K562 (cell line): ENCODE data around the gene ST8SIA1. TPM values are rescaled to one million over a fixed set of nuclear protein-coding genes. Genes with fewer than 3 reads are reported as not detected.
A peak's percentile ranks its signal among the peaks of the same experiment; 100 is the strongest.

Source experiments
- ATAC-seq: fragments of 200-7000 bp; cut with Tn5 transposase; 3 replicates; pipeline ENCODE4 v1.9.1; 2020; ENCODE audit warnings: moderate library complexity
- BruUV-seq: library from RNA; stranded (reverse); fragments of 400-500 nt; replicated peaks from 2 replicates; lab custom pipeline; 2021; lab: Mats Ljungman, UMichigan
- CTCF ChIA-PET: fragments of 300-600 bp; formaldehyde crosslinking; extraction: SDS; loops from one replicate; lab custom pipeline; 2021; ENCODE audit warnings: low intra/inter-chr PET ratio; lab: Yijun Ruan, JAX
- POLR2A ChIA-PET: fragments of 300-600, 350-650 bp; sonication (Branson Sonifier 250); formaldehyde crosslinking; extraction: SDS; loops from one replicate; lab custom pipeline; 2021; ENCODE audit warnings: antibody characterized with exemption, inconsistent platforms; lab: Yijun Ruan, JAX
- DNase-seq, 4 experiments: peaks; one replicate each; pipeline versions ENCODE4 v3.0.0 to v3.0.0-alpha.2; 2011 to 2018; ENCODE audit warnings: low spot score in 3 of 4, mixed read lengths in 3 of 4; ENCODE audit errors: extremely low read depth in 1 of 4
- FAIRE-seq: peaks from 2 replicates; lab custom pipeline; 2011; peaks lifted over from hg19 to GRCh38; lab: Jason Lieb, UNC
- H2AFZ ChIP-seq: 2 replicates; pipeline ENCODE4 v1.6.0; 2011; ENCODE audit warnings: low read depth, low read length, control low read depth, inconsistent platforms
- H3K27ac ChIP-seq: fragments of 200-600 bp; 3 replicates; pipeline ENCODE4 v1.8.0; 2011; ENCODE audit warnings: low read depth, mild to moderate bottlenecking, control low read depth, inconsistent platforms, low read length, moderate library complexity, mixed read lengths; ENCODE audit errors: extremely low read depth
- H3K27me3 ChIP-seq, 2 experiments: fragments of 300-600 bp in 1 of 2; 2 replicates in 1 of 2; 3 replicates in 1 of 2; pipeline versions ENCODE4 v1.6.0 to v1.8.0; 2011; ENCODE audit warnings: inconsistent platforms in 2 of 2, low read length in 2 of 2, mild to moderate bottlenecking in 1 of 2, mixed read lengths in 1 of 2, moderate library complexity in 1 of 2; ENCODE audit not compliant: control insufficient read depth in 2 of 2, insufficient read depth in 2 of 2
- H3K36me3 ChIP-seq: fragments of 300-600 bp; 3 replicates; pipeline ENCODE4 v1.8.0; 2011; ENCODE audit warnings: mild to moderate bottlenecking, low read length, inconsistent platforms; ENCODE audit not compliant: control insufficient read depth, insufficient read depth
- H3K4me1 ChIP-seq, 2 experiments: fragments of 200-600 bp in 1 of 2; replicated peaks in 1 of 2; 2 replicates in 1 of 2; 3 replicates in 1 of 2; pipeline versions ENCODE4 v1.5.1 to v1.8.0; 2011; ENCODE audit warnings: inconsistent platforms in 2 of 2, low read length in 2 of 2, mild to moderate bottlenecking in 1 of 2, mixed read lengths in 1 of 2, moderate library complexity in 1 of 2; ENCODE audit not compliant: control insufficient read depth in 2 of 2, insufficient read depth in 2 of 2
- H3K4me2 ChIP-seq: 2 replicates; pipeline ENCODE4 v1.6.1; 2011; ENCODE audit warnings: low read length, control low read depth, inconsistent platforms, mixed read lengths; ENCODE audit not compliant: insufficient read depth
- H3K4me3 ChIP-seq: fragments of 200-600 bp; sonication (generic), shearing (Covaris generic); 2 replicates; pipeline ENCODE4 v1.5.1; 2016; ENCODE audit warnings: control low read depth, inconsistent platforms
- H3K79me2 ChIP-seq: fragments of 200-600 bp; 3 replicates; pipeline ENCODE4 v1.8.0; 2011; ENCODE audit warnings: low read length, inconsistent platforms; ENCODE audit not compliant: control insufficient read depth, insufficient read depth
- H3K9ac ChIP-seq, 2 experiments: 2 replicates each; pipeline versions ENCODE4 v1.6.0 to v1.6.1; 2011; ENCODE audit warnings: low read depth in 2 of 2, low read length in 2 of 2, control low read depth in 1 of 2, inconsistent platforms in 1 of 2, mild to moderate bottlenecking in 1 of 2, mixed read lengths in 1 of 2; ENCODE audit not compliant: insufficient read depth in 1 of 2
- H3K9me1 ChIP-seq: one replicate; pipeline ENCODE4 v1.6.0; 2011; ENCODE audit warnings: inconsistent platforms, mild to moderate bottlenecking, low read length, moderate library complexity; ENCODE audit not compliant: control insufficient read depth, insufficient read depth
- H3K9me3 ChIP-seq: replicated peaks from 2 replicates; pipeline ENCODE4 v1.5.1; 2011; ENCODE audit warnings: low read depth, low read length, inconsistent platforms; ENCODE audit not compliant: control insufficient read depth, insufficient read depth
- H4K20me1 ChIP-seq: replicated peaks from 2 replicates; pipeline ENCODE4 v1.6.1; 2011; ENCODE audit warnings: low read length, inconsistent platforms, mixed read lengths; ENCODE audit not compliant: control insufficient read depth, insufficient read depth
- ARID1B ChIP-seq: fragments of 450-650 bp; IDR thresholded peaks from 2 replicates; pipeline ENCODE4 v1.6.1; 2016; ENCODE audit warnings: antibody characterized with exemption, mild to moderate bottlenecking, inconsistent platforms
- CBFA2T3 ChIP-seq: fragments of 450-650 bp; IDR thresholded peaks from 2 replicates; pipeline ENCODE4 v1.6.1; 2017
- FOSL1 ChIP-seq: fragments of 200-800 bp; sonication (Bioruptor generic); conservative IDR thresholded peaks from 2 replicates; pipeline ENCODE4 v1.6.1; 2016; ENCODE audit warnings: missing genetic modification characterization, missing compliant biosample characterization
- NCOR1 ChIP-seq: fragments of 450-650 bp; IDR thresholded peaks from 2 replicates; pipeline ENCODE4 v1.6.1; 2016; ENCODE audit warnings: mild to moderate bottlenecking, moderate library complexity
- PHB2 ChIP-seq: fragments of 450-650 bp; IDR thresholded peaks from 2 replicates; pipeline ENCODE4 v1.6.1; 2017; ENCODE audit warnings: low read depth
- PML ChIP-seq: IDR thresholded peaks from 2 replicates; pipeline ENCODE4 v1.6.1; 2012; ENCODE audit warnings: low read length, inconsistent platforms
- PTRF ChIP-seq: fragments of 450-650 bp; IDR thresholded peaks from 2 replicates; pipeline ENCODE4 v1.6.1; 2016; ENCODE audit warnings: mild to moderate bottlenecking, missing genetic modification characterization, missing compliant biosample characterization
- SMARCE1 ChIP-seq: fragments of 450-650 bp; IDR thresholded peaks from 2 replicates; pipeline ENCODE4 v1.7.1; 2016; ENCODE audit warnings: mild to moderate bottlenecking
- TAL1 ChIP-seq: fragments of 450-650 bp; IDR thresholded peaks from 2 replicates; pipeline ENCODE4 v1.6.1; 2016; ENCODE audit warnings: mild to moderate bottlenecking
- TEAD4 ChIP-seq, 2 experiments: sonication (generic) in 1 of 2; formaldehyde crosslinking in 1 of 2; IDR thresholded peaks; 2 replicates each; pipeline versions ENCODE4 v1.6.1 to v1.8.0; 2012 to 2022; ENCODE audit warnings: borderline replicate concordance in 1 of 2, inconsistent platforms in 1 of 2, low read length in 1 of 2, mild to moderate bottlenecking in 1 of 2, missing genetic modification reagents in 1 of 2
- ZBTB49 ChIP-seq: sonication (generic); formaldehyde crosslinking; IDR thresholded peaks from 2 replicates; pipeline ENCODE4 v1.8.0; 2022; ENCODE audit warnings: missing genetic modification reagents, mild to moderate bottlenecking, borderline replicate concordance
- ZNF445 ChIP-seq: fragments of 250-450 bp; sonication (Bioruptor Pico); IDR thresholded peaks from 2 replicates; pipeline ENCODE4 v1.4.0; 2020; ENCODE audit warnings: low read depth, mild to moderate bottlenecking, moderate library complexity
- ZNF449 ChIP-seq: fragments of 250-450 bp; sonication (Bioruptor Pico); IDR thresholded peaks from 2 replicates; pipeline ENCODE4 v1.8.0; 2022; ENCODE audit warnings: moderate library complexity, mild to moderate bottlenecking, inconsistent platforms
- WGBS: fragments of 100-300 bp; shearing (Covaris generic); methylation state at CpG from one replicate; pipeline ENCODE4 v1.1.6; 2016; ENCODE audit warnings: low coverage, mixed read lengths; ENCODE audit not compliant: insufficient coverage; ENCODE audit errors: missing lambda C conversion rate; 5-methylcytosine and 5-hydroxymethylcytosine counted together
- in situ Hi-C: fragments of 300-500 bp; cut with MboI; formaldehyde crosslinking; loops from 4 replicates; pipeline ENCODE4 v1.15.0; 2018; ENCODE audit warnings: inconsistent platforms, mixed read lengths
- intact Hi-C: fragments of 100-400 bp; cut with micrococcal nuclease; formaldehyde crosslinking; loops from 2 replicates; pipeline ENCODE4 v1.14.2; 2022
- polyA plus RNA-seq, 8 experiments: library from polyadenylated mRNA; depleted of rRNA in 4 of 8; stranded (reverse) in 5 of 8; unstranded in 3 of 8; fragments of >200 nt; fragmentation: Nextera tagmentation in 2 of 8; fragmentation: Illumina TruSeq in 1 of 8; extraction: Ambion mirVana in 2 of 8; extraction: Trizol in 1 of 8; gene quantifications; 2 replicates each; pipeline versions ENCODE4 v1.2.1 to v1.2.3, GENCODE V29; 2011 to 2014; ENCODE audit warnings: inconsistent platforms in 1 of 8, missing spikeins in 1 of 8
- total RNA-seq, 7 experiments: library from RNA; depleted of rRNA in 6 of 7; stranded (reverse); fragments of >200 nt in 6 of 7; fragmentation: Illumina TruSeq in 2 of 7; extraction: Trizol in 2 of 7; gene quantifications; 2 replicates each; pipeline versions ENCODE4 v1.2.1 to v1.2.3, GENCODE V29; 2011 to 2021; ENCODE audit warnings: low replicate concordance in 1 of 7

Gene ST8SIA1
- total and polyA plus RNA-seq, 9 of the 15 experiments (the other 6 are each of a cell fraction or from before 2014, with no cell fraction given): 0.86 to 26.3 (median 4.3) TPM

- WGBS: 0% methylated on average over 4 of the region's 4 CpGs
- TF ChIP-seq ZNF449 (CRISPR knock-in tag) (no peak), ZNF445 (CRISPR knock-in tag) (no peak), NCOR1 (peak; percentile 17; the same call in 1 of the 2 replicates), FOSL1 (tag) (peak; percentile 83), ARID1B (peak; percentile 60), TAL1 (peak; percentile 15; the same call in 1 of the 2 replicates), CBFA2T3 (peak; percentile 63), PML (no peak), ZBTB49 (CRISPR knock-in tag) (no peak), TEAD4 (IDR thresholded peaks at IDR 0.05; ENCODE audit: low read length) (peak; percentile 54; the same call in 1 of the 2 replicates), TEAD4 (CRISPR knock-in tag; IDR thresholded peaks at IDR 0.05; ENCODE audit: borderline replicate concordance) (no peak), SMARCE1 (peak; percentile 39; the same call in 1 of the 2 replicates), PTRF (tag) (no peak), PHB2 (no peak)
- TF ChIP-seq, all 486 proteins: peak for 7
- intact Hi-C loops (no loop called here), in situ Hi-C loops (no loop called here)
- ATAC-seq (no peak), FAIRE-seq (no peak), DNase-seq (peak in 1 of 4 experiments; percentile 11)
- Histone ChIP-seq H3K9me1 (no peaks in the 10 kb centered on the region), H4K20me1 (no peaks in the 10 kb centered on the region), H3K4me1 (no peaks in the 10 kb centered on the region; a peak in 1 of 5 replicates), H2AFZ (no peak overlapping the region), H3K9ac (no peak overlapping the region), H3K9me3 (0 out of 2 replicates have a peak, but pooled peaks cover 2% of the 10 kb centered on the region), H3K27ac (no peak overlapping the region), H3K27me3 (no peaks in the 10 kb centered on the region), H3K79me2 (no peaks in the 10 kb centered on the region), H3K36me3 (no peaks in the 10 kb centered on the region), H3K4me3 (no peak overlapping the region), H3K4me2 (no peak overlapping the region)
- ChIA-PET CTCF (no interaction called here), POLR2A (no interaction called here)
- BruUV-seq: no TSS peak
These were observed 43.4 kb upstream of the ST8SIA1 start for GRCh38 chr12:22377731-22378496.
